HG02798 (cell line): ENCODE data around the gene RNF113B.

Experiments used
- ATAC-seq: cut with Tn5 transposase; IDR thresholded peaks from one replicate; pipeline ENCODE4 v1.9.1; 2021; ENCODE audit warnings: mild to moderate bottlenecking; ENCODE audit not compliant: unreplicated experiment, poor library complexity

RNF113B gene

DNA sequence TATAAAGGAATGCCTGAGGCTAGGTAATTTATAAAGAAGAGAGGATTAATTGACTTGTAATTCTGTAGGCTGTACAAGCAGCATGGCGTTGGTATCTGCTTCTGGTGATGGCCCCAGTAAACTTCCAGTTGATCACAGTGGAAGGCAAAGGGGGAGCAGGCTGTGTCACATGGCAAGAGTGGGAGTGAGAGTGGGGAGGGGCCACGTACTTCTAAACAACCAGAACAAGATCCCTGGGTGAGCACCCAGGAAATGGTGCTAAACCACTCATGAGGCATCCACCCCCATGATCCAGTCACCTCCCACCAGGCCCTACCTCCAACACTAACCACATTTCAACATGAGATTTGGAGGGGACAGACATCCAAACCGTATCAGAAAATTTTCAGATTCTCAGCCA, 3.0 kb upstream of the RNF113B start:
- no peak for ATAC-seq

DNA sequence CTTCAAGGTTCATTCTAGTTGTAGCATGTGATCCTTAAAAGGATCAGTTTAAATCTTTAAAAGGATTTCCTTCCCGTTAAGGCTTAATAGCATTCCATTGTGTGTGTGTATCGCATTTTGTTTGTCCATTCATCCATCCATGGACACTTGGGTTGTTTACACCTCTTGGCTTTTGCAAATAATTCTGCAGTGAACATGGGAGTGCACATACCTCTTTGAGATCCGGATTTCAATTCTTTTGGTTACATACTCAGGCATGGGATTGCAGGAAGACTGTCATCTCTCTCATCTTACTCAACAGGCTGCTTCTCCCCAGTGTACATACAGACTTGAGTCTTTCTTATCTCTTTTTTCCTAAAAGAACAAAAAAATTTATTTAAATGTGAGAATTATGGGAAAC, 1.2 kb downstream of the RNF113B start:
- no peak for ATAC-seq

DNA sequence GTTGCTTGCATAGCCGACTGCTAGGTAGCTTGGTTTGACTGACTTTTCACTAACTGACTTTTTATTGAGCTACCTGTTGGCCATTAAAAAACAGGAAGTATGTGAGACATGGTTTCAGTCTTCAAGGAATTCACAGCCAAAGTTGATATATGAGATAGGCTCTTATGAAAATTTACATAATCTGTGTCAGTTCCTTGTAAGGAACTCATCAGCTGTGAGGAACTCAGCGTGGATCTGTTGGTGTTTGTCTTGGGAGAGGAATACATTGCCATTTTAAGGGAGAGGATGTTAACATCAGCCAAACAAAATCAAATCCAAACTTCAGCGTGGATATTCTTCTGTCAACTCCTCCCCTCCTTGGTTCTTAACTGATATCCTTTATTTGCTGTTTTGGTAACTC, 2.0 kb downstream of the RNF113B start:
- no peak for ATAC-seq

DNA sequence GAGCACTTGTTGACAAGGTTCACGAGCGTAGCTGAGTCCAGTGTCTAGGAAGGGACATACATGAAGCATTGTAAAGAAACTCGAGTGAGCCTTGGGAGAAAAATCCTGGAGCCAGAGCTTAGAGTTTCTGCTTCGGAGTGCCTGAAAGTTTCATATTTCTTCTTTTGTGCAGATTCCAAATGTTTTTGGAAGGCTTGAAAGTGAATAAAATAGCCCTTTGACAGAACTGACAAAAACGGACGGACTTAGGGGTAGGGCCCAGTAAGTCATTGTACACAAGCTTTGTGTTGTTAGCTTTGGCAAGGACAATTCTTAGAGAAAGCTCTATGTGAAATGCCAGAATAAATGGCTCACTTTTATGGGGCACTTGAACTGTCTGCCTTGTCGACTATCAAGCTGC, 2.8 kb downstream of the RNF113B start:
- ATAC-seq = no peak

DNA sequence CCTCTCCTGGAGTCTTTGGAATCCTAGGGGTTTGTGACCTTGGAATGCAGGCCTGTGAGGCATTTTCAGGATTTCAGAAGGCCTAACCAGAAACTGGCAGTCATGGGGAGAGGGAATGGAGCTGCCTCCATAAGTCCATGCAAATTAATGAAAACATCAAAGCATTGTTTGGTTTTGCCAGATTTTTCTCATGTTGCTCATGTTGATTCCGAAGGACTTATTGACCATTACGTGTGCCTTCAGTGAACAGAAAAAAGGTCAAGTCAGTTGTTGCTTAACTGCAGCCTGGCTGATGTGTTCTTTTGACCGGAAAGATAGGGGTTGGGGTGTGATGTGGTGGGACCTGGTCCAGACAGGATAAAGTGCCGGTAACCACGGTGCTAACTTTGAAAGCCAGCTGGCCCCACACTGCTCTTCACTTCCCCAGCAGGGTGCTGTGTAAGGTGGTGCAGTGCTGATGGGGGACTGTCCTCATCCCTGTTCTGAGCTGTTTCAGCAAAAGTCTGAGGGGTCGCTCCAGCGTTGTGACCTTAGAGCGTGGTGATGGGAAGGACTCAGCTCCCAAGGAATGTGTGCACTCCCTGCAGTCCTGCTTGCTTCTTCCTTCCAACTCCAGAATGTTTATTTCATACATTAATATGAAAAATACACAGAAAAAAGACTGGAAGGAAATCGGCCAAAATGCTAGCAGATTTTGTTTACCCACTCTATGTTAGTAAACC, 3.5 kb downstream of the RNF113B start:
- ATAC-seq = no peak

DNA sequence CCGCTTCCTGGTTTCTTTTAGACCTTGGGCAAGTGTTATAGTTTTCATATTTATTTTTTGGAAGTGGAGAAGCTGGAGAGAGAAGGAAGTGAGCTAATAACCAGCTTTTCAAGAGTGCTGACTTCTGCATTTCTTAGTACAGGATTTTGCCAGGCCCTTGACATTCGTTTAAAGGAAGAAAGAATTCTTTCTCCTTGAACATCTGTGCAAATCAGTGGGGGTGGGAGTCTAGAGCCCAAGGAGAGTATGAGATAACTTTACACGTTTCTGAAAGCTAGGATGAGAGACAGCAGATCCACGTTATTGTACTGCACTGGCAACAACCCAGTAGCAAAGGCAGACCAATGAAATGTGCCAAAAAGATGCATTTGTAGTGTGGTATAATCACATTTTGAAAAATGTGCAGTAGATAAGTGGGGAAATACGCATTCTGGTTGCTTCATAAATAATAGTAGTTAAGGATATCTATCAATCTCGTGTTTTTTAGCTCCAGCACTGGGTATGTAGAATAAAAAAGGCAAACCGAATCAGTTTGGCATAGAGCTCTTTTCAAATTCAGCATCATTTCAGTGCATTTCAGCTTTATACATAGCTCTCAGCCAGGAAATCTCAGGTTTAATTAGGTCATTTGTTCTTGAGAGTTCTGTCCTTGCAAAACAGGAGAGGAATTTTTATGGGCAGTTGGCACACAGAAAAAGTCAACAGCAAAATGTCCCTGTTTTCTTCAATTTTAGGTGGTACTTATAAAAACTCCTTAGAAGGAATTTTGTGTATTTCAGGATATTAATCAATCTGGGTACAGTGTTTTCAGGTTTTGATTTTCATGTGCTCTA, 4.3 kb downstream of the RNF113B start:
- no peak for ATAC-seq

DNA sequence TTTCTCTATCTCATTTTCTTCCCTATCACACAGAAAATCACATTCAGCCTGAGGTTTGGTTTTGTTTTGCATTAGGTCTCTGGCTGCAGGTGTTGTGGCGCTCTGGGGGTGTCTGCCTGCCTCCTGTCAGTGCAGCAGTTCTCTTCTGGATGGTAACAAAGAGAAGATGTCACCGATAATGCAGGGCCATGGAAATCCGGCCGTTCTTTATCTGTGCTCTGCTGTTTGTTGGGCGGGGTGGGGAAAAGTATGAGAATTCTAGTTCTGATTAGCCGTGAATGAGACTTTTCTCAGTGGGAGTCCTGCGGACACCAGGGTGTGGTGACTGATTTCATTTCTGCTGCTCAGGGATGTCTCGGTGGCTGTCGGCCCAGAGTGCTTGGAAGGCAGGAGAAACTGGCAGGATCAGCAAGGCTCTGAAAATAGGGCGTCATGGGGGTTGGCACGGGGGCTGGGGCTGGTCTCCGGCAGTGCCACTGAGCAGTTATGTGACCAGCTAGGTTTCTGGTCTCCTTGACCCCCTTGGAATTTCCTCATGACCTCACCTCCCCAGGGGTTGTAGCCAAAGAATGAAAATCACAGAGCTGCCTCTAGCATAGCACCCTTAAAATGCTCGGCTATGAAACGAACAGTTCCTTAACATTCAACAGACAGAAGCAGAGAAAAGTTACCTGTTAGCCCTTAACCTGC, 5.0 kb downstream of the RNF113B start:
- no peak for ATAC-seq

DNA sequence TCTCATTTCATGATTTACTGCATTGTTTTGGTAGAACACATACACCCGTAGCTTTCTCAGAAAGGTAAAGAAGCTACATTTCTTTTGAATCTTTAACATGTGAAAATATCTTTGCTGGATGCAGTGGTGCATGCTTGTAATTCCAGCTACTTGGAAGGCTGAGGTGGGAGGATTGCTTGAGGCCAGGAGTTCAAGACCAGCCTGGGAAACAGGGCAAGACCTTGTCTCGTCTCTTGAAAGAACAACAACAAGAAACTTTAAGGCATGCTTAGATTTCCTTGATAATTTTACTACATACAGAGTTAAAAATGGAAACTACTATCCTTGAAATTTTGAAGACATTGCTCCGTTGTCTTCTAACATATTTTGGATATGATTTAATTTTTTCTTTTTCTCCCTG, 7.7 kb downstream of the RNF113B start:
- no peak for ATAC-seq

DNA sequence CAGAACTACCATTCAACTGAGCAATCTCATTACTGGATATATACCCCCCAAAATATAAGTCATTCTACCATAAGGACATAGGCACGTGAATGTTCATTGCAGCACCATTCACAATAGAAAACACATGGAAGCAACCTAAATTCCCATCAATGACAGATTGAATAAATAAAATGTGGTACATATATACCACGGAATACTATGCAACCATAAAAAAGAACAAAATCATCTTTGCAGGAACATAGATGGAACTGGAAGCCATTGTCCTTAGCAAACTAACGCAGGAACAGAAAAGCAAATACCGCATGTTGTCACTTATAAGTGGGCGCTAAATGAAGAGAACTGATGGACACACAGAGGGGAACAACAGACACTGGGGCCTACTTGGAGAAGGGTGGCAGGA, 14.1 kb downstream of the RNF113B start:
- ATAC-seq = no peak

DNA sequence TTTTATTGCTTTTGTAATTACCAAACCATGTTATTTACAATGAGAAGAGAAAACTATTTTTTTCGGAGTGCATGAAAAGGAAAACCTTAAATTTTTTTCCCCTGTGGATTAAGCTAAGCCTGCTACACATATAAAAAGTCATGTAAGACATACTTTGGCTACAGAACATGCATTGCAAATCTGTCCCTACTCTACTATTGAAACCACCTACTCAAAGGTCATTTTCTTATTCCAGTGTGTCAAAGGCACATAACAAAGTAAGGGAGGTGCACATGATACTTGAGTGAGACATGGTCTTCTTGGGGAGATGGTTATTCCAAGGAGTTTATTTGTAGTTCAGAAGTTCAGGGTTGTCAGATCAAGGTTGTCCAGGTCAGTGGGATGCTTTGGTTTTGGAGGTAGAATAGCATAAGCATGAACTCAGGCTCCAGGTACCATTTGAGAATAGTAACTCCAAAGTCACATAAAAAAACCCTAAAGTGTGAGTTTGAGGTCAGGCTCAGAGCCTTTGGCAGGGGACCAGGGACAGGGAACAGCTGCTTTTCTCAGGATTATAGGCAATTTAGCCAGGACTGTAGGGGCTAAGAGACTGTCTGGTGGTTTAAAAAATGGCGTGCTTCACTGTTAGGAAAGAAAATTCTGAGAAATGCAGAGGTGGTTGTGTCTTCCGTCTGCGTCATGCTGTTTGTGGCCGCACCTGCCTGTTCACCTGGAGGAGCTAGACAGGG, 18.7 kb downstream of the RNF113B start:
- ATAC-seq = no peak

DNA sequence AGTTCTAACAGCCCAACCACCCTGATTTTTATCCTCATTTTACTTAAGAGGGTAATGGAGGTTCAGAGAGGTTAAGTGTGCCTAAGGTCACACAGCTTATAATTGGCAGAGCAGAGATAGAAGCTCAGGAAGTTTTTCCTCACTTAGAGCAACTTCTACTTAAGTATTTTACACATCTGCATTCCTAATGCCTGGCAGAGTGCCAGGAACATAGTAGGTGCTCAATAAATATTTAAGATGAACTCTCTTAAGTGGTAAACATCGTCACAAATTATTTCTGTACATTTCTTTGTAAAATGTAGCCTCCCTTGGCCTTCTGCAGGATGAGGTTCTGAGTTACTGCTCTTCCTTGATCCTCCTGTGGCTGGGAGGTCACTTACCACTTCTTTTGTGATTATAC, 19.5 kb downstream of the RNF113B start:
- ATAC-seq = no peak

DNA sequence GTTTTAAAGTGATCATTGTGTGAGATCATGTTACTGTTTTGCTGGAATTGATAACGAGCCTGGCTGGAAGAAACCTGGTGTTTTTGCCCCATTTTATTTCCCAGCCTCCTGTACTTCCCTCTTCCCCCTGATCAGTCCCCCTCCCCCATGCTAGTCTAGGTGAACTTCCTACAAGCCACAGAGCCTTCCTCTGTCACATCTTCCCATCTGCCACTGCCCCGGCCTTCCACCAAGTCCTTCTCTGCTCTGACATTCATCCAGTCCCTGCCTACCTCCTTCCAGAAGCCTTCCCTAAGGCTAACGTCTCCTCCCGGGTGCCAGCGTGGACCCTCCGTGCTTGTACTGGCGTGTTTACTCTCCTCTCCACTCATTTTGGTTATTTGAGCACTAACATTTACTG, 19.9 kb downstream of the RNF113B start:
- ATAC-seq = no peak

DNA sequence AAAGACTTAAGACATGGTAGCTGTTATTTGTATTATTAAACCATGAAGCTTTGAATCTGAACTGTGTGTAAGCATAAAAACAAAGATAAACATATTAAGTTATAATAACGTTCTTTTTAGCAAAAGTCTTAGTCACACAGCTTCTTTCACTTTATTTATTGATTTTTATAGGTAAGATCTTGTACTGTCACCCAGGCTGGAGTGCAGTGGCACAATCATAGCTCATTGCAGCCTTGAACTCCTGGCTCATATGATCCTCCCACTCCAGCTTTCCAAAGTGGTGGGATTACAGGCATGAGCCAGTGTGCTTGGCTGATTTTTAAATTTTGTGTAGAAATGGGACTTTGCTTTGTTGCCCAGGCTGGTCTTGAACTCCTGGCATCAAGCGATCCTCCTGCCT, 20.8 kb downstream of the RNF113B start:
- ATAC-seq = no peak

DNA sequence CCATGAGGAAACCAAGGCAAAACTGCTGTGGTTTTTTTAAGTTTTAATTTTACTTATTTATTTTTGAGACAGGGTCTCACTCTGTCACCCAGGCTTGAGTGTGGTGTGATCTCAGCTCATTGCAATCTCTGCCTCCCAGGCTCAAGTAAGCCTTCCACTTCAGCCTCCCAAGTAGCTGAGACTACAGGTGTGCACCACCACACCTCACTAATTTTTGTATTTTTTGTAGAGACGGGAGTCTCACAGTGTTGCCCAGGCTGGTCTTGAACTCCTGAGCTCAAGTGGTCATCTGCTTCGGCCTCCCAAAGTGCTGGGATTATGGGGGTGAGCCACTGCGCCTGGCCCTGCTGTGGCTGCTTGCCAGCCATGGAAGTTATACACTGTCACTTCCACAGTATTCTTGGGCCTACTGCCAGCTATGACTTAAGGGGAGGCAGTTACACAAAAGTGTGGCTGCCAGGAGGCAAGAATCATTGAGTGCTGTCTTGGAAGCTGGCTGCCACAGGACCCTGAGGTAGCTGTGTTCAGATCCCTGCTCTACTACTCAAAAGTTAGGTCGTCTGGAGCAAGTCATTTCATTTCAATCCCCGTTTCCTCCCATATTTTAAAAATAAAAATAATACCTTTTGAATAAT, 21.5 kb downstream of the RNF113B start:
- no peak for ATAC-seq

DNA sequence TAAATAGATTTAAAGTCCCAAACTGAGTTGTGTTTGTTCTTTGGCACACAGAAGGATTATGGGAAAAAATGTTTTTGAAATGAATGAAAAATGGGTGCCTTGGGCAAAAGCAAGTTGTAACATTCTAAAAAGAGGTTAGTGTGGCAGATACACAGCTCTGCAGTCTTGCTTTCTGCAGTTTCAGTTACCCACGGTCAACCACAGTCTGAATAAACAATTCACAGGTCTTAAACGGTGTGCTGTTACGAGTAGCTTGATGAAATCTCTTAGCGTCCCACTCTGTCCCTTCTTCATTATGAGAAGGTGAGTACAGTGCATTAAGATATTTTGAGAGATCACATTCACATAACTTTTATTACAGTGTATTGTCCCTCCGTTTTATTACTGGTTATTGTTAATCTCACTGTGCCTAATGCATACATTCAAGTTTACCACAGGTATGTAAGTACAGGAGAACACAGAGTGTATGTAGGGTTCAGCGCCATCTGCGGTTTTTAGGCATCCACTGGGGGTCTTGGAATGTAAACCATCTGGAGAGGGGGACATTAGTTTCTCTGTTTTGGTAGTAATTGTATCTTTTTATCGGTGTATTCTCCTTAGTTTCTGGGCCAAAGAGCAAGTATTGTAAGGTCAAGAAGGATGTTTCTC, 26.1 kb downstream of the RNF113B start:
- ATAC-seq = no peak

DNA sequence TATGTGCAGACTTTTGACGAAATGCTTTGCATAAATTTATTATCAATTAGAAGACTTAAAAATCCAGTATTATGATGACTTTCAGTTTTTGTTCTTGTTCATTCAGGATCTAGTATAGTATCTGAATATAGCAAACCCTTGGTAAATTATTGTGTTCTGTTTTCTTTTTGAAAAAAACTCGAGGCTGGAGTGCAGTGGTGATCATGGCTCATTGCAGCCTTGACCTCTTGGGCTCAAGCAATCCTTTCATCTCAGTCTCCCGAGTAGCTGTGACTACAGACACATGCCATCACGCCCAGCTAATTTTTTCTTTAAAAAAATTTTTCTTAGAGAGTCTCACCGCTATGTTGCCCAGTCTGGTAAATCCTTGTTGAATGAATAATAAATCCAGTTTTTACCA, 29.5 kb downstream of the RNF113B start:
- ATAC-seq = no peak

DNA sequence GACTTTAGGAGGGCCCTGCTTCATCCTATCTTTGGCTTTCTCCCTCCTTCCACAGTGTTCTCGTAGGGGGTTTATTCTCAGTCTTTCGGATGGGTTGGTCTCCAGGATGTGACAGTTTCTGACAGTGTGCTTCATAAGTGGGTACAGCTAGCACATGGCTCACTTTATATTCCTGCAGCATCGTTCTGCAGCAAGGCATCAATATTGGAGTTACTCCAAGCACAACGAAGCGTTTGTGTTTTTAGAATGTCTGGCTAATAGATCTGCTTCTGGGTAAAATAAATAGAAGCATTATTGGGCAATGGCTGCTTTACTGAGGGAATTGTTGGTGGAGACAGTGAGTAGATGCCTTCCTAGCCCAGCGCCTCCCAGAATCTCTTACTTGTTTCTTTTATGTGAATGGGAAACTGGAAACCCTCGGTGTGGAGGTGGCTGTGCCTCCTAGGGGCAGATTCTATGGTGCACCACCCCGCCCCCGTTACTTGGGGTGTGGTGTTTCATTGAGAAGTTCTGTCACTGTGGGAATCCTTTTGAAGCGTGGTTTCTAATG, 32.2 kb downstream of the RNF113B start:
- no peak for ATAC-seq

DNA sequence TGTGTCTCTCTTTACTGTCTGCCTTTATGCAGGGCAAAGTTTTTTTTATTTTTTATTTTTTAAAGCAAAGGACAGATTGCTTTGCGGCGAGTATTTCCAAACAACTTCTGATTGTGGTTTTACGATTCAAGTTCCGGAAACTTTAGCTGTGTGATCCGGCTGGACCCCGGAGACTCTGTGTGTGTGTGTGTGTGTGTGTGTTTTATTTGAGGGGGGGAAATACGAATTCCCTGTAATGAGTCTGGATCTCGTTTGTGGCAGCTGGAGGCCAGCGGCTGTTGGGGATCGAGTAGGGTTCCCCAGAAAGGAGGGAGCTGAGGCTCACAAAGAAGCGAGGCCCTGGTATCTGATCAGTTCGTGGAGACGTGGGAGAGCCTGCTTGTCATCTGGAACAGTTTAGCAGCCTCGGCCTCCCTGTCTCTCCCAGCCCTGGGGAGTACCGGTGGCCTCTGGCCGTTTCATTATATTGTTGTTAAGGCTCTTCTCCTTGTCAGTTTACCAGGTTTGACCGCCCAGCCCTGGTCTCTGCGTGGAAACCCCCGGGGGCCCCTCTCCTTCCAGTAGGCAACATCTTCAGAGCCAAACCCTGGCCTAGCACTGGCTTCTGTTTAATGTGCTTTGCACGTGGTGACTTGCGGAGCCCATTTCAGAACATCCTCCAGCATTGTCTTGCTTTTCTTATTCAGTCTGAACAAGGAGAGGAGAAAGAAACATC, 32.9 kb downstream of the RNF113B start:
- ATAC-seq = no peak

DNA sequence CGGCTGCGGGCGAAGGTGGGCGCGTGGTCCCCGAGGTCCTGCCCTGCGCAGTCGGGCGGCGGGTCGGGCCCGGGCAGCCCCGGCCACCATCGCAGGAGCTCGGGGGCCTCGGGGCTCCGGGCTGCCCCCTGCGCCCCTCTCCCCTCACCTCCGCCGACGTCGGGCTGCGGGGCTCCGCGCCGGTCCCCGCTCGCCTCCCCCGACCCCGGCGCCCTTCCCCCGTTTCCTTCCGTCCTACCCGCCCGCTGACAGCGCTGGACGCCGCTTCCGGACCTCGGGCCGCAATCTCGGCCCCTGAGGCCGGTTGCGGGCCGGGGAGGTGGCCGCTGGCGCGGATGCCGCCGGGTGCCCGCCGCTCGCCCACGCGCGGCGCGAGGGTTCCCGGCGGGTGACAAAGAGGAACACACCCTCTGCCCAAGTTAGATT, 33.5 kb downstream of the RNF113B start:
- peak; percentile 14 for ATAC-seq
